IPS-18c (cell line): ENCODE results near the gene THBD.
"Not testable (repeated sequence)": the region's sequence is repeated elsewhere in the genome, so short reads cannot be mapped to it uniquely, and the experiment has no call there.

Experiments used
- H3K4me3 ChIP-seq: 2 replicates; pipeline ENCODE4 v1.7.0; 2013; ENCODE audit warnings: low read depth, mild to moderate bottlenecking, low read length, moderate library complexity; ENCODE audit not compliant: insufficient read depth
- H3K9me3 ChIP-seq: one replicate; pipeline ENCODE4 v1.6.1; 2013; ENCODE audit warnings: mild to moderate bottlenecking, low read length, moderate library complexity; ENCODE audit not compliant: control insufficient read depth, insufficient read depth

Gene THBD

GRCh38 chr20:23032056-23032749, 17.3 kb downstream of the THBD start:
- Histone ChIP-seq H3K4me3 (no peak overlapping the region), H3K9me3 (no peaks in the 10 kb centered on the region)

DNA sequence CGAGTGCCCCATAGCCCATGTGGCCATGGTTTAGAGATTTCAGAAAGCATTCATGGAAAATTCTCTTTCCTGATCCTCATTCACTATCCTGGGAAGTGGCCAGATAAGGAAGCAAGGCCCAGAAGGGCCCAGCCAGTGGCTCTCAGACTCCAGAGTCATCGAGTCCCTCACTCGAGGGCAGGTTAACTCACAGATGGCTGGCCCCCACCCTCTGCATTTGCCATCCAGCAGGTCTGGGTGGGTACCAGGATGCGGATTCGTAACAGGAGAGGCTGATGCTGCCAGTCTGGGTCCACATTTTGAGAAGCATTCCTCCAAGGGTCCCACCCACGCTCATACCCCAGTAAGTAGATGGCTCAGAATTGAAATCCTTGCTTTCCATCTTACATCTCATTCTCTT, 18.1 kb downstream of the THBD start:
- H3K4me3 ChIP-seq, result no peak overlapping the region
- H3K9me3 ChIP-seq, result no peaks in the 10 kb centered on the region

DNA sequence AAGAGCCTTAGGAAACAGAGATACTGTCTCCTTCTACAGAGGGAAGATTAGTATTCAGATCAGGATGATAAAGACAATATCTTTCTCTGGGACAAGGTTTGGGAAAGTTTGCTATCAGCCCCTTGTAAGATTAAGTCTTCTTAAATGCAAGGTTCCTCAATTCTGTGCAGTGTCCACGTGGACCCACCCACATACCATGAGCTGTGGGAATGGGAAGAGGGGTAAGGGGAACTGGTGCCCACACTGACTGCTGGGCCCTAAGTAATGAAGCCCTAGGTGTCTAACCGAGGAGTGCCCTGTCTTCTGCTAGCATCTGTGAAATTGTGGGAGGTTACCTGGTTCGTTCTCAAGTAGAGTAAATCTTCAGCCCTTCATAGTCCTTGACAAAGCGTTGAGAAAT, 20.1 kb downstream of the THBD start:
- Histone ChIP-seq H3K4me3 (no peak overlapping the region), H3K9me3 (no peaks in the 10 kb centered on the region)

- H3K4me3 ChIP-seq, result no peak overlapping the region
- no peaks in the 10 kb centered on the region for H3K9me3 ChIP-seq
These were observed 21.1 kb downstream of the THBD start for GRCh38 chr20:23028392-23028791.

DNA sequence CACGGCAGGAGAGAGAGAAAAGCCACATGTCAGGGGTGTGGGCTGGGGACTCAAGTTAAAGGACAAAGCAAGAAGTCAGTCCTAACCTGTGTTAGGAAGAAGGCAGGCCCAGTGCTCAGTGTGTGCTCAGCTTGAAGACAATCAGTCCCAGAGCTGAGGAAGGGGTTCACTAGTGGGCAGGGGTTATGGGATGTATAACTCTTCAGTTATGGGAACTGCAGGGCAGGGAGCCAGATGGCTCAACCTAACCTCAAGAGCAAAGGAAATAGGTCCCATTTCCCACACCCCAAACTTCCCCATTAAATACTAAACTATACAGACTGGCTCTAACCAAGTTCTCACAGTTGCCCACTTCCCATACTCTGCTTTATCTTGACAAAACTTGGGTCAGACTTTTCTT, 21.8 kb downstream of the THBD start:
- H3K4me3 ChIP-seq, result no peak overlapping the region
- no peaks in the 10 kb centered on the region for H3K9me3 ChIP-seq

- not testable (repeated sequence) for H3K9me3 ChIP-seq, H3K4me3 ChIP-seq
These were observed 24.0 kb downstream of the THBD start for GRCh38 chr20:23025503-23025902.

DNA sequence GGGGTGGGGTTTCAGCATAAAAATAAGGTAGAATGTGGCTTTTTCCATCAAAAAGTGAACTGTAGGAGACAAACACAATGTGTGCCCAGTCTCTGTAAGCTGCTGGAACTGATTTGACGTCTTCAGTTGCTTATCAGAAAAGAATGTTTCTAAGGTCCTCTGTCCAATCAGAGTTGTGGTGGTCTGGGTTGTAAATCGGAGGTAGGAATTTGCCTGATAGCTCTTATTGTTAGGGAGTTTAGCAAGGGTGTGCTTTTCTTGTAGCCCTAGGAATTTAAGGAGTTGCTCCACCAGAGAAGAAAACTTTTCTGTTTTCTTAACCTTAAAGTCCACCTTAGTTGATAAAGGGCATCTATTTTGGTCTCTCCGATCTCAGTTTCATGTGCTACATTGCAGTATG, 24.8 kb downstream of the THBD start:
- no peaks in the 10 kb centered on the region for H3K9me3 ChIP-seq
- H3K4me3 ChIP-seq, result no peak overlapping the region

DNA sequence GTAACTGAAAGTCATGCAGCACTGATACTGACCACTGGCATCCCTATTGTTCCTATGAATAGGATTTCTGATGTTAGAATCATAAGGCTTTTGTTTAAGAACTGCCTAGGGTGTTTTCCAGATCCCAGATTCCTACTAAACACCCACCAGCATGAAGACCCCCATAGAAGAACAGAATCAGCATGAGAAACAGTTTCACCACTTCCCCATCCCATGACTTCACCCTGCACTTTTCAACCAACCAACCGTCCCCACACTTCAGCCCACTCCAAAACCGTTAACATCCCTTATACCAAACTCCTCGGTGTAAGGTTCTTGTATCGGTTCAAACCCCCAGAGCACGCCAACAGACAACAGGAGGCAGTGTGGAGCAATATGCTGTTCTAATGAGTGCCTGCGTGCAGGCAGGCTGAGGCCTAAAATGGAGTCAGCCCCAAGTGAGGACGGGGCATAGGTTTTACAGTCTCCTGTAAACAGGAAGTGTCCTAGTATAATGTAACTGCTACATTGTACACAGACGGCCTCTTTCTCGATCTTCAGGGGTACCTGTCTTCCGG, 25.8 kb downstream of the THBD start:
- no peak overlapping the region for H3K4me3 ChIP-seq
- H3K9me3 ChIP-seq, result no peaks in the 10 kb centered on the region

DNA sequence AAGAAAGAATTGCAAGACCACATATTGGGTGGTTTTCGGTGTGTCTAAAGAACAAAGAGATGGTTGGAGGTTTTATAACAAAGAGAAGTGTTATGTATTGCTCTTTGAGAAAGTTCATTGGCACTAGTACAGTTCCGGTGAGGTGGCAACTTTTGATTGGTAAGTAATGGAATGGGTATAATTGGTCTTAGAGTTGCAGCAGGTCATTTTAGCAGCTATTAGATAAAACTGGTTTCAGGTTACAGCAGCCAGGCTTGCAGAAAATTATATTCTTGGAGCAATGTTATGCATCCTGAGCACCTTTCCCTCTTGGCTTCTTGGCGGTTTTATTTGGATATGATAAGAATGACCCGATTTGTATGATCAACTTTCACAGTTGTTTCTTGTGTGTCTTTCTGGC, 26.6 kb downstream of the THBD start:
- H3K9me3 ChIP-seq, result no peaks in the 10 kb centered on the region
- no peak overlapping the region for H3K4me3 ChIP-seq

DNA sequence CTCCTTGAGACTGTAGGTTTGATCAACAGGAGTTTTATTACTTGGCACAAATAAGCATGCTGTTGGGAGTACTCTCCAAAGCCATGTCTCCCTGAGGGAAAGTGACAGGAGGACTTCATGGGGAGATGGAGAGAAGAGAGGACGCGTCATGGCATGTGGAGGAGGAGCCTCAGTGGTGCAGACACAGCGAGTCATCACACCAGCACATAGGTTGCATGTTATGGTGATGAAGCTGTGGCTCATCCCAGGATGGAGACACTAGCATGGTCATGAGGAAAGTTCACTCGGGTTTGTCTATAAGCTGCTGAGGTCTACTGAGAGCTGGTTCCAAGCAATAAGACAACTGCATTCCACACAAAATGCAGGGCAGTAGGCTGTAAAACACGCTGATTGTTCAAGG, 27.5 kb downstream of the THBD start:
- H3K9me3 ChIP-seq, result no peaks in the 10 kb centered on the region

DNA sequence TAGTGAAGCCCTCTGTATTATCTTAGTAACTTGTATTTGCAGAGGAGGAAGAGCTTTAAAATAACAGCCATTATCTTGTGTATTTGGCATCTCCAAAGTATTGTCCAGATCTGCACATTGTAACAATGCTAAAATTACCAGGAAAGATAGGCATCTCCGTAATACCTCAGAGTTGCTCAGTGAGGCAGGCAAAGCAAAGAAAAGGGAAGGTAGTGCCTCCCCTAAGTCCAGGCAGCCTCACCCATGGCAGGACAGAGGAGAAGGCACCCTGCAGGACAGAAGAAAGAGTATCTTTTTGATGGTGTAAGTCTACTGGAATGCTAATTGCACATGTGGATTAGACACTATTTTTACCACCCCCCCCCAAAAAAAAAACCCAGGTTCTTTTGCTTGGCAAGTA, 27.9 kb downstream of the THBD start:
- Histone ChIP-seq H3K9me3 (no peaks in the 10 kb centered on the region), H3K4me3 (no peak overlapping the region)

More for the DNA sequence above, 27.5 kb downstream of the THBD start:
- no peak overlapping the region for H3K4me3 ChIP-seq

- H3K4me3 ChIP-seq, result no peak overlapping the region
- no peaks in the 10 kb centered on the region for H3K9me3 ChIP-seq
These were observed 29.0 kb downstream of the THBD start for GRCh38 chr20:23020230-23021018.

DNA sequence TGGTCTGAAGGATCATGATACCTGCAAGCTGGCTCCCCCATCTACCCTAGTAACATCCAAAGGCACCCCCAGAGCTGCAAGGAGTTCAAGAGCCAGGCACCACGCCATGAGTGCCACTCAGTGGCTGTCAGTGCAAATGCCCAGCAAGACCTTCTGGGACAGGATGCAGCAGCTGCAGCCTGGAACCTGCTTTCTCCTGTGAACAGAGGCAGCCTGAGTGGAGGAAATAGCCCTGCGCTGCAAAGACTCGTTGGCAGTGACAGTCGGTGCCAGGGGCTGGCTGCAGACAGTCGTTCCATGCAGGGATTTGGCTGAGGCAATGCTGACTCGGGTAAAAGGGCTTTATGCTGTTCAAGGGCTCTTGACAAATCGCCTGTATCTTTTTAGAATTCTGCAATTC, 30.1 kb downstream of the THBD start:
- no peak overlapping the region for H3K4me3 ChIP-seq
- H3K9me3 ChIP-seq, result no peaks in the 10 kb centered on the region

GRCh38 chr20:23018941-23019340, 30.5 kb downstream of the THBD start:
- H3K4me3 ChIP-seq, result no peak overlapping the region
- H3K9me3 ChIP-seq, result no peaks in the 10 kb centered on the region

DNA sequence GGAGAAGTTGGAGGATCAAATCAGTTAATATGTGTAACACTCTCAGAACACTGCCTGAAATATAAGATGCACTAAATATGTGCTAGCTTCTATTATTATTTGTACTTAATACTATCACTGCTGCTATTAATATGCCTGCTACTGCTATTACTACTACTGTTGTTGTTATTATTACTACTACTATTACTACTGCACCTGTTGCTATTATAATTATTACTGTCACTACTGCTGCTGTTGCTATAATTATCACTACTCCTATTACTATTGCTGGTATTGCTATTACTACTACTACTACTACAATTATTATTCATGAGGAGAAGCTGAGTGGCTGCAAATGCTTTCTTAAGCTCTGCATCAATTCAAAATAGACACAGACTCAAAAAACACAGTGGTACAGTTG, 31.0 kb downstream of the THBD start:
- Histone ChIP-seq H3K9me3 (no peaks in the 10 kb centered on the region), H3K4me3 (no peak overlapping the region)

DNA sequence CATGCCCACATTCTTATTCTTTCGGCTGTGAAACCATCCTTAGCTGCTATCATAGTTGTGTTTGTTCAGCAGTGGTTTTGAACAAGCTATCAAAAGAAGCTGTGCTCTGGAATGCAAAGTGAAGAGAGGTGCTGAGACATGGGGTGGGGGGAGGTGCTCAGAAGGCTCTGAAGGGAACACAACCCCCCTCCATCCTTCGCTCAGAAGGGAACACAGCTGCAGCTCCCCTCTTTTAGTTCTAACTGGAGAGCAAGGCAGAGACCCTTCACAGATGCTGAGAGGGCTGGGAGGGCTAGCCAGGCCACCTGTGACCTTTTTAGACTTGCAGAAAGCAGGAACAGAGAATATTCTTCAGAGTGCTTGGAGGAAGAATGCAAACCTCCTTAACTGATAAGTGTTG, 32.0 kb downstream of the THBD start:
- Histone ChIP-seq H3K4me3 (no peak overlapping the region), H3K9me3 (no peaks in the 10 kb centered on the region)

DNA sequence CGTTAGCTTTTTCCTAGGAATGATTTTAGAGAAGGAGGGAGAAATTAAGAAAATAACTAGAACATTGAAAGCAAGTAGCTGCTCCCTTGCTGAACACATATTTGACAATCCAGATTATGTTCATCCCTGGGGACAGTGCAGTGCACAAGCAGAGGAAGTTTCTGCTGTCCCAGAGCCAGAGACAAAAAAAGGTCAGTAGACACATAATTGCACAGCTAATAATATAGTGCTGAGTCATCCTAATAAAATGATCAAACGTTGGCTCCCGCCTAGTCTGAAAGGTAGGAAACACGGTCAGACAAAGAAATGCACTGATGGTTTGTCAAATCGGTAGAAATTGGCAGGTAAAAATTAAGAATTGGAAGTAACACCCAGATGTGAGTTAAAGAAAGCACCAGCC, 36.0 kb downstream of the THBD start:
- H3K9me3 ChIP-seq, result no peaks in the 10 kb centered on the region
- H3K4me3 ChIP-seq, result no peak overlapping the region

DNA sequence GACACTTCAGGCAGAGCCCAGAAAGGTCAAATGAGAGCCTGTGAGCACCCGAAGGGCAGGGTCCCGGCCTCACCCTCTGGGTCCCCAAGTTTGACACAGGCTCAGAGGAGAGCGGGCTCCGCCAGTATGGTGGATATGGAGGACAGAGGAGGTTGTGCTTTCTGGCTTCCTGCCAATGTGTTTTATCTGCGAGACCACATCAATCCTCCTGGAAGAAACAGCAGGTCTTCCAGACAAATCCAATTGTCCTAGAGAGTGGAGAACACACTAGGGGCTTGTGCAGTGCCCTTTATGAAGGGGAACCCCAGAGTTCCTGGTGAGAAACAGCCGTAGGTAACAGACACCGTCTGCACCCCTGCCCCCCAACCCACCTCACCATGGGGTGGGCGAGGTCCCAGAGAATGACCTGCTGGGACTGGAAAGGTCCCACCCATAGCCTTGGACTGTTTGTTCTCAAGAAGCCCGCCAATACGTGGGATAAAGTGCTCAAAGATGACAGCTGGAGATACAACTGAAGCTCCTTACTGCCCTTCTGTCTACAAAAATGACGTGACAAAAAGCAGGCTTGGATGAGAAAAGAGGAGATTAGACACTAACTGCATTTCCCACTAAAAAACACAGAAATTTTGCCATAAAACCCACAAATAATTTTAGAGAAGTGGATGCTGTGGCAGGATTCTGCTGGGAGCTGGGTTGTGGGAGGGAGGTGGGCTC, 38.3 kb downstream of the THBD start:
- Histone ChIP-seq H3K9me3 (no peaks in the 10 kb centered on the region), H3K4me3 (no peak overlapping the region)
